GM06990 (cell line): Measurements from ENCODE around the gene ANKRD61.
A peak's percentile ranks its signal among the peaks of the same experiment; 100 is the strongest.
"Not testable (repeated sequence)": the region's sequence is repeated elsewhere in the genome, so short reads cannot be mapped to it uniquely, and the experiment has no call there.

ENCODE experiments used
- DNase-seq: peaks from one replicate; pipeline ENCODE4 v3.0.0-alpha.2; 2011; ENCODE audit not compliant: insufficient read length; ENCODE audit errors: extremely low read depth
- H3K27me3 ChIP-seq: replicated peaks from 2 replicates; pipeline ENCODE4 v1.6.0; 2011; ENCODE audit warnings: low read length; ENCODE audit not compliant: control insufficient read depth, insufficient read depth
- H3K36me3 ChIP-seq: 2 replicates; pipeline ENCODE4 v1.5.1; 2011; ENCODE audit warnings: low read length; ENCODE audit not compliant: control insufficient read depth, insufficient read depth
- H3K4me3 ChIP-seq: replicated peaks from 2 replicates; pipeline ENCODE4 v1.5.1; 2011; ENCODE audit warnings: low read depth, mild to moderate bottlenecking, control low read depth, low read length
- CTCF ChIP-seq: IDR thresholded peaks from 2 replicates; pipeline ENCODE4 v1.5.1; 2011; ENCODE audit warnings: low read length, control low read depth, mild to moderate bottlenecking, inconsistent platforms; ENCODE audit not compliant: insufficient read depth, poor library complexity, severe bottlenecking

Gene ANKRD61

GRCh38 chr7:6030988-6031387 is at the start of gene ANKRD61:
Gene ANKRD61, plus strand, starts transcription at chr7:6031376. Its CDS starts 0 bp downstream, at chr7:6031376.
- DNase-seq: no peak
- peaks cover 9% of the 10 kb centered on the region for H3K36me3 ChIP-seq
- no peak for TF ChIP-seq CTCF

GRCh38 chr7:5987061-5987460 is 44.1 kb upstream of the ANKRD61 start:
- not testable (repeated sequence) for H3K4me3 ChIP-seq, DNase-seq, H3K36me3 ChIP-seq, H3K27me3 ChIP-seq

More at GRCh38 chr7:6030988-6031387, at the start of gene ANKRD61:
- Histone ChIP-seq H3K4me3 (no peak within 1 kb of the TSS), H3K27me3 (no peaks in the 10 kb centered on the region)

GRCh38 chr7:5997210-5997808 is 33.9 kb upstream of the ANKRD61 start:
- Histone ChIP-seq H3K36me3 (peaks cover 9% of the 10 kb centered on the region), H3K4me3 (no peak overlapping the region), H3K27me3 (no peaks in the 10 kb centered on the region)
- TF ChIP-seq CTCF: peak; percentile 65
- DNase-seq: no peak

GRCh38 chr7:6007386-6007785 is 23.8 kb upstream of the ANKRD61 start:
- Histone ChIP-seq H3K4me3 (peak overlapping the region; percentile 96; the same call in 1 of the 2 replicates), H3K36me3 (no peaks in the 10 kb centered on the region), H3K27me3 (no peaks in the 10 kb centered on the region)
- DNase-seq: no peak
- no peak for TF ChIP-seq CTCF

GRCh38 chr7:6007835-6008590 is 23.2 kb upstream of the ANKRD61 start:
- DNase-seq, H3K27me3 ChIP-seq, H3K36me3 ChIP-seq: not testable (repeated sequence)
- H3K4me3 ChIP-seq: peak overlapping the region; percentile 96

- Histone ChIP-seq H3K36me3 (no peaks in the 10 kb centered on the region; the same call in 1 of the 2 replicates), H3K27me3 (no peaks in the 10 kb centered on the region), H3K4me3 (peak within 1 kb of the TSS; percentile 96)
- peak; percentile 93 for DNase-seq
- TF ChIP-seq CTCF: peak; percentile 45
These were observed 22.2 kb upstream of the ANKRD61 start, which contains the start of the genes AIMP2 and PMS2 for GRCh38 chr7:6008668-6009611. Gene AIMP2, plus strand, starts transcription at chr7:6009272. Its CDS starts 92 bp downstream, at chr7:6009364. Gene PMS2, minus strand, starts transcription at chr7:6009049. Its CDS starts 30 bp downstream, at chr7:6009019.

GRCh38 chr7:6010370-6010769 is 20.8 kb upstream of the ANKRD61 start:
- not testable (repeated sequence) for DNase-seq, H3K27me3 ChIP-seq, H3K36me3 ChIP-seq
- H3K4me3 ChIP-seq: peak overlapping the region; percentile 96
